Measurements from ENCODE around the gene ANKIB1. TPM values are rescaled to one million over a fixed set of nuclear protein-coding genes. Genes with fewer than 3 reads are reported as not detected.

ANKIB1 gene
- total and polyA plus RNA-seq, 4 donors, result 3.9 to 14.8 (median 8.4) TPM

DNA sequence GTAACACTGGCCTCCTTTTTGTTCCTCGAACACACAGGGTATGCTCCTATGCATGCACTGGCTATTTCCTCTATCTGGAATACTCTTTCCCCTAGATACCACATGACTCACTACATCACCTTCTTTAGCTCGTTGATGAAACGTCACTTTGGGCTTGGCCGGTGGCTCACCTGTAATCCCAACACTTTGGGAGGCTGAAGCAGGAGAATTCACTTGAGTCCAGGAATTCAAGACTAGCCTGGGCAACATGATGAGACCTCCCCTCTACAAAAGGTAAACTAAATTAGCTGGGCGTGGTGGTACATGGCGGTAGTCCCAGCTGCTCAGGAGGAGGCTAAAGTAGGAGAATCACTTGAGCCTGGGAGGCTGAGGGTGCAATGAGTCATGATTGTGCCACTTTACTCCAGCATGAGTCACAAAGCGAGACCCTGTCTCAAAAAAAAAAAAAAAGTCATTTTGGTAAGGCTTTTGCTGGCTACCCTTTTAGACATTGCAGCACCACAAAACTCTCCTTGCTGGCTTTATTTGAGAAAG, 14.5 kb downstream of the ANKIB1 start:
- 97% methylated on average over 7 of the region's 7 CpGs for WGBS
- no peak overlapping the region for H3K9ac ChIP-seq (ENCODE audit: low read depth in 1 of 2, low read length in 2 of 2)
- no peak for TF ChIP-seq TAF1 (conservative IDR thresholded peaks at IDR 0.05)
- no peak for TF ChIP-seq ATF3 (IDR thresholded peaks at IDR 0.05)
- no peak for TF ChIP-seq FOXA1 (IDR thresholded peaks at IDR 0.05)
- no peak for TF ChIP-seq CTCF (IDR thresholded peaks at IDR 0.05; ENCODE audit: low read depth, low read length, missing input control)
- no peak for TF ChIP-seq RAD21 (IDR thresholded peaks at IDR 0.05)
- TF ChIP-seq FOXA2 (IDR thresholded peaks at IDR 0.05), result no peak
- TF ChIP-seq RXRA (IDR thresholded peaks at IDR 0.05), result no peak
- TF ChIP-seq HNF4A (conservative IDR thresholded peaks at IDR 0.05), result no peak
- TF ChIP-seq HNF4G (IDR thresholded peaks at IDR 0.05), result no peak
- no peak for TF ChIP-seq GABPA (IDR thresholded peaks at IDR 0.05 in 1 of 2, conservative IDR thresholded peaks at IDR 0.05 in 1 of 2)
- no peak for TF ChIP-seq JUND (IDR thresholded peaks at IDR 0.05)
- no peak for TF ChIP-seq SP1 (IDR thresholded peaks at IDR 0.05)
- TF ChIP-seq NR2F2 (IDR thresholded peaks at IDR 0.05), result no peak
- TF ChIP-seq, protein P1, sequence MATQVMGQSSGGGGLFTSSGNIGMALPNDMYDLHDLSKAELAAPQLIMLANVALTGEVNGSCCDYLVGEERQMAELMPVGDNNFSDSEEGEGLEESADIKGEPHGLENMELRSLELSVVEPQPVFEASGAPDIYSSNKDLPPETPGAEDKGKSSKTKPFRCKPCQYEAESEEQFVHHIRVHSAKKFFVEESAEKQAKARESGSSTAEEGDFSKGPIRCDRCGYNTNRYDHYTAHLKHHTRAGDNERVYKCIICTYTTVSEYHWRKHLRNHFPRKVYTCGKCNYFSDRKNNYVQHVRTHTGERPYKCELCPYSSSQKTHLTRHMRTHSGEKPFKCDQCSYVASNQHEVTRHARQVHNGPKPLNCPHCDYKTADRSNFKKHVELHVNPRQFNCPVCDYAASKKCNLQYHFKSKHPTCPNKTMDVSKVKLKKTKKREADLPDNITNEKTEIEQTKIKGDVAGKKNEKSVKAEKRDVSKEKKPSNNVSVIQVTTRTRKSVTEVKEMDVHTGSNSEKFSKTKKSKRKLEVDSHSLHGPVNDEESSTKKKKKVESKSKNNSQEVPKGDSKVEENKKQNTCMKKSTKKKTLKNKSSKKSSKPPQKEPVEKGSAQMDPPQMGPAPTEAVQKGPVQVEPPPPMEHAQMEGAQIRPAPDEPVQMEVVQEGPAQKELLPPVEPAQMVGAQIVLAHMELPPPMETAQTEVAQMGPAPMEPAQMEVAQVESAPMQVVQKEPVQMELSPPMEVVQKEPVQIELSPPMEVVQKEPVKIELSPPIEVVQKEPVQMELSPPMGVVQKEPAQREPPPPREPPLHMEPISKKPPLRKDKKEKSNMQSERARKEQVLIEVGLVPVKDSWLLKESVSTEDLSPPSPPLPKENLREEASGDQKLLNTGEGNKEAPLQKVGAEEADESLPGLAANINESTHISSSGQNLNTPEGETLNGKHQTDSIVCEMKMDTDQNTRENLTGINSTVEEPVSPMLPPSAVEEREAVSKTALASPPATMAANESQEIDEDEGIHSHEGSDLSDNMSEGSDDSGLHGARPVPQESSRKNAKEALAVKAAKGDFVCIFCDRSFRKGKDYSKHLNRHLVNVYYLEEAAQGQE (IDR thresholded peaks at IDR 0.05), result no peak
- TF ChIP-seq EGR1 (IDR thresholded peaks at IDR 0.05; ENCODE audit: low read depth in 2 of 2), result no peak
- no peak for TF ChIP-seq YY1 (IDR thresholded peaks at IDR 0.05)
- no peak for TF ChIP-seq ZBTB33 (IDR thresholded peaks at IDR 0.05)
- TF ChIP-seq, protein P2, sequence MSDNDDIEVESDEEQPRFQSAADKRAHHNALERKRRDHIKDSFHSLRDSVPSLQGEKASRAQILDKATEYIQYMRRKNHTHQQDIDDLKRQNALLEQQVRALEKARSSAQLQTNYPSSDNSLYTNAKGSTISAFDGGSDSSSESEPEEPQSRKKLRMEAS (IDR thresholded peaks at IDR 0.05), result no peak

More for the DNA sequence above, 14.5 kb downstream of the ANKIB1 start:
- Histone ChIP-seq H3K4me3 (ENCODE audit: low read depth in 1 of 3, low read length in 3 of 3) (no peak overlapping the region), H3K27me3 (ENCODE audit: control insufficient read depth in 4 of 4, insufficient read depth in 4 of 4, low read length in 3 of 4) (no peaks in the 10 kb centered on the region), H3K27ac (ENCODE audit: low read depth in 1 of 2, low read length in 2 of 2) (no peak overlapping the region), H3K36me3 (ENCODE audit: control insufficient read depth in 4 of 4, insufficient read depth in 3 of 4, low read depth in 1 of 4, low read length in 3 of 4) (peaks cover 0 to 2% (median 0%) of the 10 kb centered on the region in 4 donors), H3K9me3 (ENCODE audit: control insufficient read depth in 4 of 4, low read length in 3 of 4) (no peaks in the 10 kb centered on the region), H3K4me1 (ENCODE audit: control insufficient read depth in 4 of 4, insufficient read depth in 4 of 4, low read length in 3 of 4) (no peaks in the 10 kb centered on the region)
- DNase-seq (ENCODE audit: low spot score), result no peak
